Panc1 (cell line): Measurements from ENCODE around the gene TLDC2. TPM values are rescaled to one million over a fixed set of nuclear protein-coding genes. Genes with fewer than 3 reads are reported as not detected.
"Not testable (repeated sequence)": the region's sequence is repeated elsewhere in the genome, so short reads cannot be mapped to it uniquely, and the experiment has no call there.

Experiments
- ATAC-seq: fragments of 200-7000 bp; cut with Tn5 transposase; 2 replicates; pipeline ENCODE4 v1.9.1; 2020; ENCODE audit warnings: mild to moderate bottlenecking, moderate library complexity
- BruUV-seq: library from RNA; stranded (reverse); fragments of 400-500 nt; replicated peaks from 2 replicates; lab custom pipeline; 2021; lab: Mats Ljungman, UMichigan
- CTCF ChIA-PET: fragments of 300-600 bp; sonication (Branson Sonifier 250); formaldehyde crosslinking; loops from one replicate; lab custom pipeline; 2022; ENCODE audit warnings: antibody characterized with exemption; lab: Charles Lee
- POLR2A ChIA-PET: fragments of 300-600 bp; sonication (Branson Sonifier 250); formaldehyde crosslinking; loops from one replicate; lab custom pipeline; 2022; ENCODE audit warnings: antibody characterized with exemption; lab: Charles Lee
- DNase-seq: peaks from one replicate; pipeline ENCODE4 v3.0.0-alpha.2; 2010; ENCODE audit warnings: low read depth, low spot score
- H3K27ac ChIP-seq: 2 replicates; pipeline ENCODE4 v1.5.1; 2011; ENCODE audit warnings: mild to moderate bottlenecking, low read length, inconsistent platforms
- H3K27me3 ChIP-seq: fragments of 200-500 bp; sonication (Bioruptor generic); 2 replicates; pipeline ENCODE4 v1.6.0; 2014; ENCODE audit warnings: low read length, inconsistent platforms; ENCODE audit not compliant: control insufficient read depth, insufficient read depth
- H3K36me3 ChIP-seq: fragments of 200-500 bp; sonication (Bioruptor generic); 2 replicates; pipeline ENCODE4 v1.5.1; 2014; ENCODE audit warnings: inconsistent platforms, mild to moderate bottlenecking, low read length, moderate library complexity; ENCODE audit not compliant: control insufficient read depth, insufficient read depth
- H3K4me1 ChIP-seq: 2 replicates; pipeline ENCODE4 v1.5.1; 2011; ENCODE audit warnings: inconsistent platforms, mild to moderate bottlenecking, low read length, moderate library complexity; ENCODE audit not compliant: control insufficient read depth, insufficient read depth
- H3K4me3 ChIP-seq, 2 experiments: 2 replicates each; pipeline ENCODE4 v1.5.1; 2011 to 2012; ENCODE audit warnings: low read depth in 2 of 2, low read length in 2 of 2, mild to moderate bottlenecking in 2 of 2, inconsistent platforms in 1 of 2, moderate library complexity in 1 of 2
- H3K9me3 ChIP-seq: fragments of 200-500 bp; sonication (Bioruptor generic); 2 replicates; pipeline ENCODE4 v1.5.1; 2014; ENCODE audit warnings: low read depth, mild to moderate bottlenecking, inconsistent platforms, low read length, moderate library complexity; ENCODE audit not compliant: control insufficient read depth, insufficient read depth
- CTCF ChIP-seq: fragments of 450-650 bp; IDR thresholded peaks from 2 replicates; pipeline ENCODE4 v1.5.1; 2017; ENCODE audit warnings: mild to moderate bottlenecking
- POLR2AphosphoS5 ChIP-seq: IDR thresholded peaks from 2 replicates; pipeline ENCODE4 v1.6.1; 2012; ENCODE audit warnings: mild to moderate bottlenecking, low read depth, low read length, moderate library complexity
- REST ChIP-seq, 2 experiments: IDR thresholded peaks; 2 replicates each; pipeline ENCODE4 v1.6.1; 2011 to 2012; ENCODE audit warnings: low read depth in 2 of 2, control low read depth in 1 of 2, low read length in 1 of 2, mild to moderate bottlenecking in 1 of 2, moderate library complexity in 1 of 2; ENCODE audit not compliant: insufficient read depth in 1 of 2
- SIN3A ChIP-seq: IDR thresholded peaks from 2 replicates; pipeline ENCODE4 v1.6.1; 2012; ENCODE audit warnings: low read depth, mild to moderate bottlenecking, low read length, moderate library complexity, borderline replicate concordance; ENCODE audit not compliant: insufficient read depth
- TCF7L2 ChIP-seq: IDR thresholded peaks from 2 replicates; pipeline ENCODE4 v1.6.1; 2011; ENCODE audit warnings: mild to moderate bottlenecking, low read depth, low read length, inconsistent platforms
- in situ Hi-C: cut with HindIII; loops from 2 replicates; pipeline ENCODE4 v1.10.0; 2016; ENCODE audit warnings: low sequenced_read_pairs, low pct_unique_long_range_greater_than_20kb
- intact Hi-C: fragments of 100-400 bp; cut with micrococcal nuclease; formaldehyde crosslinking; loops from one replicate; pipeline ENCODE4 v1.10.0; 2022; ENCODE audit not compliant: unreplicated experiment
- total RNA-seq: library from RNA; stranded (reverse); gene quantifications from one replicate; pipeline ENCODE4 v1.2.1, GENCODE V29; 2021; ENCODE audit not compliant: unreplicated experiment

Gene TLDC2
- total RNA-seq, 1 experiment from 2014 or later, result not detected

- ATAC-seq (peak; percentile 98), DNase-seq (peak; percentile 53)
- CTCF ChIA-PET, result interaction anchor here (0.6 to 1.5 kb wide), 10 partner anchors 10 to 45 kb away, joined by 3 to 7 read pairs (median 4); a partner anchor contains a TSS
- H3K36me3 ChIP-seq, result no peaks in the 10 kb centered on the region
- H3K9me3 ChIP-seq, result no peaks in the 10 kb centered on the region
- intact Hi-C loops (no loop called here), in situ Hi-C loops (no loop called here)
- no TSS peak for BruUV-seq
- peak overlapping the region; percentile 92 for H3K27ac ChIP-seq
- no peaks in the 10 kb centered on the region for H3K27me3 ChIP-seq
- H3K4me3 ChIP-seq, result peak overlapping the region; percentile 7 to 45; a peak in 2 of 4 replicates
- 0 out of 2 replicates have a peak, but pooled peaks have one; percentile 30 for TF ChIP-seq POLR2AphosphoS5
- no peak for TF ChIP-seq CTCF
- 0 out of 2 replicates have a peak, but pooled peaks have one; percentile 39 for TF ChIP-seq SIN3A
- TF ChIP-seq REST (IDR thresholded peaks at IDR 0.05; ENCODE audit: insufficient read depth in 1 of 2, low read depth in 2 of 2, low read length in 1 of 2), result no peak
- TF ChIP-seq TCF7L2, result no peak
- POLR2A ChIA-PET, result interaction anchor here (0.6 to 0.7 kb wide), 4 partner anchors 11 to 135 kb away, joined by 3 to 8 read pairs (median 6); no protein-coding TSS in a partner anchor
- peaks cover 19% of the 10 kb centered on the region for H3K4me1 ChIP-seq
Observed at GRCh38 chr20:36835453-36836198, 40.3 kb upstream of the TLDC2 start.

GRCh38 chr20:36836591-36837269 is 39.2 kb upstream of the TLDC2 start:
- peak; percentile 32 for DNase-seq
- no peaks in the 10 kb centered on the region for H3K27me3 ChIP-seq
- peaks cover 19% of the 10 kb centered on the region for H3K4me1 ChIP-seq
- ChIA-PET POLR2A (no interaction called here), CTCF (interaction anchor here (0.5 to 1.4 kb wide), 5 partner anchors 21 to 248 kb away, joined by 3 to 4 read pairs (median 4); partner anchors contain the start of gene DSN1)
- peak overlapping the region; percentile 77 for H3K27ac ChIP-seq
- no TSS peak for BruUV-seq
- intact Hi-C loops, result no loop called here
- TF ChIP-seq REST (IDR thresholded peaks at IDR 0.05; ENCODE audit: insufficient read depth in 1 of 2, low read depth in 2 of 2, low read length in 1 of 2) (no peak), CTCF (peak; percentile 84; the same call in 1 of the 2 replicates)
- ATAC-seq, result peak; percentile 55; the same call in 1 of the 2 replicates
- H3K36me3 ChIP-seq, result no peaks in the 10 kb centered on the region
- H3K9me3 ChIP-seq, result no peaks in the 10 kb centered on the region
- H3K4me3 ChIP-seq, result no peak overlapping the region
- in situ Hi-C loops, result no loop called here

GRCh38 chr20:36838376-36838775 is 37.6 kb upstream of the TLDC2 start:
- H3K27ac ChIP-seq, H3K4me3 ChIP-seq, intact Hi-C loops, H3K27me3 ChIP-seq, ATAC-seq, H3K9me3 ChIP-seq, in situ Hi-C loops, DNase-seq, CTCF ChIA-PET, BruUV-seq, H3K36me3 ChIP-seq, POLR2A ChIA-PET: not testable (repeated sequence)
- peaks cover 16% of the 10 kb centered on the region for H3K4me1 ChIP-seq
